Sciatic nerve (tissue), 2 donors: ENCODE measurements around the gene KCNS3. TPM values are rescaled to one million over a fixed set of nuclear protein-coding genes. Genes with fewer than 3 reads are reported as not detected.
"Not testable (repeated sequence)": the region's sequence is repeated elsewhere in the genome, so short reads cannot be mapped to it uniquely, and the experiment has no call there.

Source experiments
- ATAC-seq: fragments of 200-7000 bp; cut with Tn5 transposase; one replicate; pipeline ENCODE4 v1.9.1; 2020; ENCODE audit warnings: mild to moderate bottlenecking, moderate library complexity
- DNase-seq: peaks from one replicate; pipeline ENCODE4 v3.0.0-alpha.2; 2020; ENCODE audit warnings: low spot score
- intact Hi-C: fragments of 100-400 bp; cut with DNase I; formaldehyde crosslinking; loops from one replicate; pipeline ENCODE4 v1.14.2; 2022
- total RNA-seq: library from RNA; stranded (reverse); fragmentation: NEBNext Ultra II Directional; extraction: Animal tissue kit (Norgen Biotek cat#: 25700); gene quantifications from one replicate; pipeline ENCODE4 v1.2.1, GENCODE V29; 2021
- donor health status: DM: no; HTN: no; CAD: no.
- donor health status: DM: no; HTN: no; CAD: no.

Gene KCNS3
- total RNA-seq, 1 donor from 2014 or later, result 16.9 TPM

- DNase-seq (no peak), ATAC-seq (no peak)
- intact Hi-C loops, result no loop called here
These were observed 56.3 kb downstream of the KCNS3 start for GRCh38 chr2:17934721-17935120.

GRCh38 chr2:17935242-17935885 lies 56.9 kb downstream of the KCNS3 start:
- ATAC-seq, result no peak
- intact Hi-C loops, result no loop called here

GRCh38 chr2:17936599-17936998 lies 58.1 kb downstream of the KCNS3 start:
- DNase-seq (no peak), ATAC-seq (no peak)
- intact Hi-C loops, result no loop called here

More at GRCh38 chr2:17935242-17935885, 56.9 kb downstream of the KCNS3 start:
- no peak for DNase-seq

- no peak for ATAC-seq
These were observed 61.7 kb downstream of the KCNS3 start for GRCh38 chr2:17940091-17940630.

GRCh38 chr2:17943444-17943843 lies 65.0 kb downstream of the KCNS3 start:
- intact Hi-C loops, result no loop called here
- ATAC-seq, result no peak
- DNase-seq, result no peak

More at GRCh38 chr2:17940091-17940630, 61.7 kb downstream of the KCNS3 start:
- intact Hi-C loops, result no loop called here
- no peak for DNase-seq

- intact Hi-C loops, result no loop called here
These were observed 68.6 kb downstream of the KCNS3 start for GRCh38 chr2:17947113-17947512.

GRCh38 chr2:17950006-17950405 lies 71.5 kb downstream of the KCNS3 start:
- ATAC-seq, result no peak

More at GRCh38 chr2:17947113-17947512, 68.6 kb downstream of the KCNS3 start:
- ATAC-seq (no peak), DNase-seq (no peak)

GRCh38 chr2:17951563-17951962 lies 73.1 kb downstream of the KCNS3 start:
- no peak for DNase-seq
- ATAC-seq, result no peak
- intact Hi-C loops, result no loop called here

More at GRCh38 chr2:17950006-17950405, 71.5 kb downstream of the KCNS3 start:
- no peak for DNase-seq
- intact Hi-C loops, result no loop called here

GRCh38 chr2:17958466-17959092 lies 80.1 kb downstream of the KCNS3 start:
- ATAC-seq (no peak), DNase-seq (no peak)
- intact Hi-C loops, result no loop called here

- ATAC-seq (no peak), DNase-seq (no peak)
- intact Hi-C loops, result no loop called here
These were observed 80.9 kb downstream of the KCNS3 start for GRCh38 chr2:17959356-17959755.

GRCh38 chr2:17959833-17960232 lies 81.4 kb downstream of the KCNS3 start:
- intact Hi-C loops, result no loop called here
- DNase-seq, result no peak
- no peak for ATAC-seq

- ATAC-seq (no peak), DNase-seq (no peak)
- intact Hi-C loops, result no loop called here
These were observed 82.5 kb downstream of the KCNS3 start for GRCh38 chr2:17960925-17961324.

- no peak for ATAC-seq
- DNase-seq, result no peak
- intact Hi-C loops, result no loop called here
These were observed 83.3 kb downstream of the KCNS3 start for GRCh38 chr2:17961789-17962188.

GRCh38 chr2:17962876-17963275 lies 84.4 kb downstream of the KCNS3 start:
- no peak for ATAC-seq
- no peak for DNase-seq
- intact Hi-C loops, result no loop called here

GRCh38 chr2:17963571-17963970 lies 85.1 kb downstream of the KCNS3 start:
- intact Hi-C loops, DNase-seq, ATAC-seq: not testable (repeated sequence)

- intact Hi-C loops, result no loop called here
- DNase-seq (no peak), ATAC-seq (no peak)
These were observed 86.7 kb downstream of the KCNS3 start for GRCh38 chr2:17965196-17965595.

- intact Hi-C loops, result no loop called here
- ATAC-seq (no peak), DNase-seq (no peak)
These were observed 88.3 kb downstream of the KCNS3 start for GRCh38 chr2:17966798-17967197.

- ATAC-seq (no peak), DNase-seq (no peak)
- intact Hi-C loops, result no loop called here
These were observed 91.2 kb downstream of the KCNS3 start for GRCh38 chr2:17969661-17970060.

GRCh38 chr2:17971531-17972125 lies 93.2 kb downstream of the KCNS3 start:
- ATAC-seq (no peak), DNase-seq (no peak)
- intact Hi-C loops, result no loop called here

GRCh38 chr2:17972991-17973390 lies 94.5 kb downstream of the KCNS3 start:
- intact Hi-C loops, result no loop called here
- DNase-seq, result no peak
- no peak for ATAC-seq
